Measurements from ENCODE around the gene NFU1.

DNA sequence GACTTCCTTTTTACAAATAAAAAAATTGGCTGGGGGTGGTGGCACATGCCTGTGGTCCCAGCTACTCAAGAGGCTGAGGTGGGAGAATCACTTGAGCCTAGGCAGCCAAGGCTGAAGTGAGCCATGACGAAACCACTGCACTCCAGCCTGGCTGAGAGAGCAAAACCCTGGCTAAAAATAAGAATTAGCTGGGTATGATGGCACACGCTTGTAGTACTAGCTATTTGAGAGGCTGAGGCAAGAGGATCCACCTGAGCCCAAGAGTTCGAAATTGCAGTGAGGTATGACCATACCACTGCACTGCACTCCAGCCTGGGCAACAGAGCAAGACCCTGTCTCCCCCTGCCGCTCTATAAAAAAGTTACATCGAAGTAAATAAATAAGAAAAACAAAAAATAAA is 83.9 kb downstream of the NFU1 start:
- no peak for TF ChIP-seq GABPA (IDR thresholded peaks at IDR 0.05; ENCODE audit: low read depth)
- TF ChIP-seq, protein P1, sequence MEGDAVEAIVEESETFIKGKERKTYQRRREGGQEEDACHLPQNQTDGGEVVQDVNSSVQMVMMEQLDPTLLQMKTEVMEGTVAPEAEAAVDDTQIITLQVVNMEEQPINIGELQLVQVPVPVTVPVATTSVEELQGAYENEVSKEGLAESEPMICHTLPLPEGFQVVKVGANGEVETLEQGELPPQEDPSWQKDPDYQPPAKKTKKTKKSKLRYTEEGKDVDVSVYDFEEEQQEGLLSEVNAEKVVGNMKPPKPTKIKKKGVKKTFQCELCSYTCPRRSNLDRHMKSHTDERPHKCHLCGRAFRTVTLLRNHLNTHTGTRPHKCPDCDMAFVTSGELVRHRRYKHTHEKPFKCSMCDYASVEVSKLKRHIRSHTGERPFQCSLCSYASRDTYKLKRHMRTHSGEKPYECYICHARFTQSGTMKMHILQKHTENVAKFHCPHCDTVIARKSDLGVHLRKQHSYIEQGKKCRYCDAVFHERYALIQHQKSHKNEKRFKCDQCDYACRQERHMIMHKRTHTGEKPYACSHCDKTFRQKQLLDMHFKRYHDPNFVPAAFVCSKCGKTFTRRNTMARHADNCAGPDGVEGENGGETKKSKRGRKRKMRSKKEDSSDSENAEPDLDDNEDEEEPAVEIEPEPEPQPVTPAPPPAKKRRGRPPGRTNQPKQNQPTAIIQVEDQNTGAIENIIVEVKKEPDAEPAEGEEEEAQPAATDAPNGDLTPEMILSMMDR (IDR thresholded peaks at IDR 0.05) = no peak
- no peak for TF ChIP-seq TAF1 (IDR thresholded peaks at IDR 0.05; ENCODE audit: borderline replicate concordance, low read depth, low read length)
- no peak for TF ChIP-seq JUND (IDR thresholded peaks at IDR 0.05)
- no peak for TF ChIP-seq EP300 (IDR thresholded peaks at IDR 0.05; ENCODE audit: borderline replicate concordance in 1 of 2, low read depth in 1 of 2, low read length in 1 of 2)
- no peak for TF ChIP-seq SIN3A (IDR thresholded peaks at IDR 0.05; ENCODE audit: borderline replicate concordance, low read depth, low read length)
- no peak for TF ChIP-seq RAD21 (IDR thresholded peaks at IDR 0.05; ENCODE audit: low read length)
- TF ChIP-seq RFX5 (IDR thresholded peaks at IDR 0.05; ENCODE audit: low read length) = no peak
- TF ChIP-seq, protein P2, sequence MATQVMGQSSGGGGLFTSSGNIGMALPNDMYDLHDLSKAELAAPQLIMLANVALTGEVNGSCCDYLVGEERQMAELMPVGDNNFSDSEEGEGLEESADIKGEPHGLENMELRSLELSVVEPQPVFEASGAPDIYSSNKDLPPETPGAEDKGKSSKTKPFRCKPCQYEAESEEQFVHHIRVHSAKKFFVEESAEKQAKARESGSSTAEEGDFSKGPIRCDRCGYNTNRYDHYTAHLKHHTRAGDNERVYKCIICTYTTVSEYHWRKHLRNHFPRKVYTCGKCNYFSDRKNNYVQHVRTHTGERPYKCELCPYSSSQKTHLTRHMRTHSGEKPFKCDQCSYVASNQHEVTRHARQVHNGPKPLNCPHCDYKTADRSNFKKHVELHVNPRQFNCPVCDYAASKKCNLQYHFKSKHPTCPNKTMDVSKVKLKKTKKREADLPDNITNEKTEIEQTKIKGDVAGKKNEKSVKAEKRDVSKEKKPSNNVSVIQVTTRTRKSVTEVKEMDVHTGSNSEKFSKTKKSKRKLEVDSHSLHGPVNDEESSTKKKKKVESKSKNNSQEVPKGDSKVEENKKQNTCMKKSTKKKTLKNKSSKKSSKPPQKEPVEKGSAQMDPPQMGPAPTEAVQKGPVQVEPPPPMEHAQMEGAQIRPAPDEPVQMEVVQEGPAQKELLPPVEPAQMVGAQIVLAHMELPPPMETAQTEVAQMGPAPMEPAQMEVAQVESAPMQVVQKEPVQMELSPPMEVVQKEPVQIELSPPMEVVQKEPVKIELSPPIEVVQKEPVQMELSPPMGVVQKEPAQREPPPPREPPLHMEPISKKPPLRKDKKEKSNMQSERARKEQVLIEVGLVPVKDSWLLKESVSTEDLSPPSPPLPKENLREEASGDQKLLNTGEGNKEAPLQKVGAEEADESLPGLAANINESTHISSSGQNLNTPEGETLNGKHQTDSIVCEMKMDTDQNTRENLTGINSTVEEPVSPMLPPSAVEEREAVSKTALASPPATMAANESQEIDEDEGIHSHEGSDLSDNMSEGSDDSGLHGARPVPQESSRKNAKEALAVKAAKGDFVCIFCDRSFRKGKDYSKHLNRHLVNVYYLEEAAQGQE (IDR thresholded peaks at IDR 0.05; ENCODE audit: low read depth, low read length) = no peak

Data from SK-N-SH (cell line).